HG03575 (cell line): Measurements from ENCODE around the gene TEX55.
"Not testable (repeated sequence)": the region's sequence is repeated elsewhere in the genome, so short reads cannot be mapped to it uniquely, and the experiment has no call there.

Experiments used
- ATAC-seq: cut with Tn5 transposase; IDR thresholded peaks from one replicate; pipeline ENCODE4 v1.9.1; 2021; ENCODE audit not compliant: unreplicated experiment, insufficient number of reproducible peaks, low FRiP score; ENCODE audit errors: extremely low read depth

TEX55 gene

DNA sequence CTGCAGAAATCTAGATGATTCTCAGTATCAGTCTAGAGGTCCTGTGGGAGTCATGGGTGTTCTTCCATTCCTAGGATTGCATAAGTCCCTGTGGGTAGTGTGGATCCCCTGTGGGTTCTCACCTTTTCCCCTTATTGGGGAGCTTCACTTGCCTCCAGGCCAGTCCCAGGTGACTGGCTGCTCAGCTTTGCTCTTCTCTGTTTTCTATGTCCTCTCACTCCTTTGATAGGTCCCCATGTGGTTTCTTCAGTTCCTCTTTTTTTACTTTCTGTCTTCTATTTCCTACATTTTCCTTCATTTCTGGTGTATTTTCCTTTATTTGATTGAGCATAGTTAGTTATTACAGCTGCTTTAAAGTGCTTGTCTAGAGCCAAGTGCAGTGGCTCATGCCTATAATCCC, 10.9 kb downstream of the TEX55 start:
- ATAC-seq, result no peak

DNA sequence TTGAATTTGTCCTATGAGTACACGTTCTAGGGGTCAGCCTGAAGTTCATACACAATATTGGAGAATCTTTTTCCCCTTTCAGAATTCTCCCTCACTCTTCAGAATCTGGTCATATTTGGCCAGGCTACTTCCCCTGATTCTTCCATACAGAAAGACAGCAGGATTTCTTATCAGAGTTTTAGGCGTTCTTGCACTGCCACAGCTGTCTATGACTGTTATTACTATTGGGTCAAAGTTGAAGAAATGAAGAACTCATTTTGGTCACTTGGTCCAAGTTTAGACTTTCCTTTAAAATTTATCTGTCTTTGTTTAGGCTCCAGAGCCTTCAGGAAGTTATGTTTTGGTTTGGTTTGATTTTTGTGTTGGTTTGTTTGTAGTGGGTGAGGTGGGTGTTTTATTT, 12.0 kb downstream of the TEX55 start:
- no peak for ATAC-seq

DNA sequence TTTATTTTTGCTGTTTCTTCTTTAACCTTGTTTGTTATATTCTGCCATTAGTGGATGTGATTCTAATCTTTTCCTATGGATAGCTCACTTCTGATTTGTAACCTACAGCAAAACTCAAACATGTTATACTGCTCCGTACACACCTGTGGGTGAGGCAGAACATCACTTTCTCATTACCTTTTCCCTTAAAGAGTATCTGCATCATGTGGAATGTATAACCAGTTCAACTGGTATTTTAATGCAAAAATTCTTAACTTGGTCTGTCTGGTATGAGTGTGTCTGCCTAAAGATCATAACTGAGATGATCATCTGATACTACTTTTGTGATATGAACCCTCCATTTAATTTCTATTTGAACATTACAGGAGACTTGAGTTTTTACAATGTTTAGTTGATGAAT, 14.4 kb downstream of the TEX55 start:
- no peak for ATAC-seq

DNA sequence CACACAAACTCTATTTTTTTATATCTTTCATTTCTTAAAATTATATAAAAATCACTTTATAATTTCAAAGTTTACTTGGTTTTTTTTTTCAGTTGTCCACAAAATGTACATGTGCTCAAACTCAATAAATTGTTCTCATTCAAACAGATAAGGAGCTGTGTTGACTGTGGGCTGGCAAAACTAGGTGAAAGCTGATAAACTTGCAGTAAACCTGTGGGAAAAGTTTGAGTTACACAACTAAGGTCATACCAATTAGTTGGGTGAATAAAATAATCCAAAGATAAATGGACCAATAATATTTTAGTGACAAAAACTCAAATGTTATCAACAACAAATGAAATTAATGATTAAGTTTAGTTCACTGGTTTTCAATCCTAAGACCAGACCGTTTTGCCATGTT, 14.8 kb downstream of the TEX55 start:
- no peak for ATAC-seq

DNA sequence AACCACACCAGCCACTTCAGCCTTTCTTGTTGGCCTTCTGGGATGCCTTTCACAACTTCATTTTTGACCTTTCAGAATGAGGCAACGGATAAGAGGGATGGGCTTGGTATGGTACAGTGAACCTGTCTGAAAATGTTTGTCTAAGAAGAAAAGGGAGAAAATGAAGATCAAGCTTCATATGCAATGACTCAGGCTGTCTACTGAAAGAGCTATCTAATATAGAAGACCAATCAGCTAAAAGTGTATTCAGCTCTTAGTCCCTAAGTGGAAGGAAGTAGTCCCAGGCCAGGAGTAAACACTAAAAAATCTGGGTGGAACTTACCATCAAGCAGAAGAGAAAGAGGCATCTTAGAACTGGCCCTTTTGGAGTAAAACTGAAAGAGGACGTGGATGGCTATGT, 15.3 kb downstream of the TEX55 start:
- ATAC-seq, result no peak

DNA sequence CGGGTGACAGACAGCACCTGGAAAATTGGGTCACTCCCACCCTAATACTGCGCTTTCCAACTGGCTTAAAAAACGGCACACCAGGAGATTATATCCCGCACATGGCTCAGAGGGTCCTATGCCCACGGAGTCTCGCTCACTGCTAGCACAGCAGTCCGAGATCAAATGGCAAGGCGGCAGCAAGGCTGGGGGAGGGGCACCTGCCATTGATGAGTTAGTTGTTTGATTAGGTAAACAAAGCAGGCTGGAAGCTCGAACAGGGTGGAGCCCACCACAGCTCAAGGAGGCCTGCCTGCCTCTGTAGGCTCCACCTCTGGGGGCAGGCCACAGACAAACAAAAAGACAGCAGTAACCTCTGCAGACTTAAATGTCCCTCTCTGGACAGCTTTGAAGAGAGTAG, 18.8 kb downstream of the TEX55 start:
- ATAC-seq, result not testable (repeated sequence)

DNA sequence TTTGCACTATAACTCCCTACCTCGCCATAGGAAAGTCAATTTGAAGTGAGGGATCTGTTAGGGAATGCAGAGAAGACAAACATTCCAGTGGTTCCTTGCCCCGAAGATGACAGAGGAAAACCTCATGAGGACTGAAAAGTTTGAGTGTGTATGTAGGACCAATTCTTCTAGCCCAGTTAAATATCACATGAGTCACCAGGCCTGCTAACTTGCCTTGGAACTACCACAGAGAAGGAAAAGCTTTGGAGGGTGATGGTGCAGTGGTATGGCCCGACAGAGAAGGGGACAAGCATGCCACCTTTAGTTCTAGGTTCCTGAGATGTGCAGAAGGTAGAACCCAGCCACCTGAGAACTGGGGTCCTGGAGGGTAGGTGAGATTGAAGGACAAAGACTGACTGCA, 24.9 kb downstream of the TEX55 start:
- no peak for ATAC-seq

DNA sequence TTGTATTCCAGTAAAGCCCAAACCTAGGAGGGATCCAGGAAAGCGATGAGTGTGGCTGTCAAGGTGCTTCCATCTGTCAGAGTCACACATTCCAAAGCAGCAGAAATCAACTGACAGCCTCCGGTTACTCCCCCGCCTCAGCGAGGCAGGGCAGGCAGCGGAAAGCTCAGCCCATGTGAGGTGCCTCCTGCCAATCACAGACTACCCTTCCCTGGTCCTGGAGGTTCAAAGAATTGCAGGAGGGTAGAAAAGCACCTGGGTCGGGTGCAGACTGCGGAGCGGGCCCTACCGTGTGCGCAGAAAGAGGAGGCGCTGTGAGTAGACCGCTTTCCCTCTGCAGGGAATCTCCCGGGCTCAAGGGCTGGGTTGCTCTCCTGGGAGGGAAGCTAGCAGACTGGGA, 27.4 kb downstream of the TEX55 start, which contains the start of gene UPK1B:
TSS of gene UPK1B (plus strand) at position 274 of the 400 bp plus-strand sequence. CDS start 13,144 bp downstream, outside the sequence.
- ATAC-seq, result no peak

DNA sequence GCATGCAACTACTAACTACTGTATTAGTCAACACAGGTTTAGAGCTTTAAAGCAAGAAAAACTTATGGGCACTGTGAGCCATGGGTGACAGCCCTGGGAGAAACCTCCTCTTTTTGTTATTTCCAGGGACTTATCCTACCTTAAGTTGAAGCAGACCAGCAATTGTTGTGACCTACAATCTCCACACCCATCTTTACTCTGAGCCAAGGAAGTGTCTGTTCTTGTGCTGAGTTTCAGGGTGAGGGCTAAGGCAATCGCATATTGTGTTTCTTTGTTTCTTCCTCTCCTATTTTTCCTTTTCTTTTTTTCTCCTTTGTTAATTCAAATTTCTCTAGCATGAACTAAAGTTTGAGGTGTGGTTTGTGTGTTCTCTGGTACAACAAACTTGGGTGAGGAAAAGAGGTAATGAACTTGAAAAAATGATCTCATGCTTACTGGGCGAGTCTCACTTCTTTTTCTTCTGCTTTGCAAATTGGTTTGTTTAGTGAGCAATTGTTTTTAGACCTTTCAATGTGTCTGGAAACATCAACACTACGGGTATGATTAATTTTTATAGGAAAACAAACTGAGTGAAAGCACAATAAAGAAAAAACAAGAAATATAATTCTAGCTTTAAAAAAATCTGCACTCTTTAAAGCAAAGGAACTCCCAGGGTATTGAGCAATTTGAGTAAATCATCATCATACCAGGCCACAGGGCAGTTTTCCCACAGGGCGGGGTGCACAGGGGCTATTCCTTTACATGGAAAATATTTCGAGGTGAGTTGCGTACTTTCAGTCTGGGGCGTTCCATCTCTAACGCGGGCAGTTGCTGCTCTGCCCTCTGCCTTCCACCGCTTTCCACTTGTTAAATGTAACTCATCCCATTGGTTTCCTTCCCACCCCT, 30.1 kb downstream of the TEX55 start:
- no peak for ATAC-seq

DNA sequence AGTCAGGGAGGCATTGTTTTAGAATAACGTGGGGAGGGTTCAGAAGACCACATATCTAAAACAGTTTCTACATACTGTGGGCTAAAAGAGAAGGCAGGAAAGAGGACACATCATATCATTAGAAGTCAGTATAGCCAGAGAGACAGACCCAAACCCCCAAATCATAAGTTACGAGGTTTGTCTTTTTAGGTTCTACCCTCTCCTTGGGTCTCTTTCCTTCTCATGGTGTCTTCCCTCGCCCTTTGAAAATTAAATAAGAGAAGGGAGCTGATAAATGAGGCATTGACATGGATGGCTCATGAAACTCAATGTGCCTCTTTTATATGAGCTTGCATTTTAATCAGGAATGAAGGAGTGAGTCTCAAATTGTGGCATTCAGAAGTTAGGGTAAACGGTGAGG, 30.8 kb downstream of the TEX55 start:
- no peak for ATAC-seq

DNA sequence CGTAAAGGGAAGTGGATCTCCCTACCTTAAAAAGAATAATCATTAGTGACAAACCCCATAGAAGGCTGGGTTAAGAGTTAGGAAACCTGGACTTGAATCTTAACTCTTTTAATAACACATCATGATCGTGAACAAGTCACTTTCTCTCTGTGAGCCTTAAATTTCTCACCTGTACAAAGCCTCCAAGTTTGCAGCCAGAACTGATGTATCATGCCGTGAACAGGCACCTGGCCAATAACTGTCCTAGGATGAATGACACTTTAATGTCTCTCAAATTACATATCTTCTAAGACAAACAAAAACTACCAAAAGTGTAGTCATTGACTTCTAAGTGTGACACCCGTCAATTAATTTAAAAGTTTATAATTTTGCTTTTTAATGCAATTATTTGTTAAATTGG, 31.4 kb downstream of the TEX55 start:
- ATAC-seq, result no peak

DNA sequence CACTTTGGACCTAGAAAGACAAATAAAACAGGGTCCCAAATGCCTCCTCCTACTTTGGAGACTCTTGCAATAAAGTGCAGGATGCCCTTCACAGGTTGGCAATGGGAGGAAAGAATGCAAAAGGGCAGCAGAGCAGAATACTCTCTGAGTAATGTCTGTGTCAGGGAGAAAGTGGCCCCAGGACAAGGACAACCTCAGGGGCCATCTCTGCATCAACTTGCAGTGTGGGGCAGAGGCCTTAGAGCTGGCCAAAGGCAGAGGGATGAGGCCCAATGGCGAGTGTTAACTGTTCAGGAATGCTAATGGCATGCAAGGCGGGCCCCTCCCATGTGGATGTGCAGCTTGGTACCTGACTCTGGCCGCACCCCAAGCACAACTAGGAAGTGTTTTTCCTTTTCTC, 35.8 kb downstream of the TEX55 start:
- no peak for ATAC-seq

DNA sequence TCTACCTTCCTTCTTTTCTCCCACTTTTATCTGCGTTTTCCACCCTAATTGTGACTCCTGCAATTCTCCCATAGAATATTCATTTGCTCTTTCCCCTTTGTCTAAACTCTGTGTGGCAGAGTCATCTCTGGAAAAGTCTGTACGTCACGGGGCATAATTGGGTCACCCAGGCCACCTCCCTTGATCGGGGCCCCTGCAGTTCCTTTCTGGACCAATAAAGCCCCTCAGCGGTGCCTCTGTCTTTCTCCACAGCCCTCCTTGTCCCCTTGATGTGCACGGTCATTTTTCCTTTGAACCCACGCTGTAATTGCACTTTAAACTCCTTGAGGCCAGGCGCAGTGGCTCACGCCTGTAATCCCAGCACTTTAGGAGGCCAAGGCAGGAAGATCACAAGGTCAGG, 38.1 kb downstream of the TEX55 start:
- ATAC-seq, result no peak

DNA sequence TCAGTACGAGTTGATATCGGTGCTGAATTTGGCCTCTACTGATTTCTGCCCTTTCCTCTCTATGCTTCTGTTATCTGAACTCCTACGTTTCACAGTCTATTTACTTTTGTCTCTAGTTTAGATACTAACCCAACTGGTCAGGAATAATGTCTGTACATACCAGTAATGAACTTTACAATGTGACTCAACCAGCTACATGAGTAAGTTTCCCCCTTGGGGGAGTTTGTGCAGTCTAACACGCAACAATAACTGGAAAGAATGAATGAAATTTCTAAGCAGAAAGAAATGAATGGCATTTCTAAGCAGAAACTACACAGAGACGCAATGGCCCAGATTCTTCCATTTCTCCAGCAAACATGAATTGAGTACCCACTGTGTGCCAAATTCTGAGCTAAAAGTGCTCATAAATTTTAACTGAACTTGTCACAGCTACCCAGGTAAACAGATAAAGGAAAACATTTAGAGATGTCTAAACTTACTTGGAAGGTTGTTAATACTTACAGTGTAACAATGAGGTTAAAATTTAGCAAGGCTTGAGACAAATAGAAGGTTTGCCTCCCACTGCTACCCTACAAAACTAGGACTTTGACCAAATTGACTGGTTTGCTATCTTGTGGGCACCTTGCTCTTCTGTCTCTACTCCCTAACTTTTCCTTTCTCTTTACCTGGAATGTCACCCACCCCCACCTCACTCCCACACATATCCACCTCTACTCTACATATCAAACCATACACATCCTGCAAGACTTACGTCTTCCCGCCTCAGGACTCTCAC, 39.0 kb downstream of the TEX55 start:
- ATAC-seq, result no peak

DNA sequence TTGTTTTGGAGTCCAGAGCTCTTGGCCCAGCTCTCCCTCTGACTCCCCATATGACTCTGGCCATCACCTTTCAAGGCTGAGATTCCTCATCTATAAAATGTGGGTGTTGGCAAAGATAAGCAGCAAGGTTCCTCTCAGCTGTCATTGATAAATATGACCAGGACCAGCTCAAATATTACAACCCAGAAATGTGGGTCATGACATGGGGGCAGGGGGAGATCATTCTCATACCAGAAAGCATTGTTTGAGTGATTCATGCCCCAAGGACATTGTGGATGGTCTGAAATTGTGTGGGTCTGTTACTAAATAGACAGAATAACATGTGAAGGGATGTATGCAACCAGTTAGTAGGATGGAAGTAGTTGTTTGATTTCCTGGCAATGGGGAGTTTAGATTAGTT, 41.3 kb downstream of the TEX55 start:
- no peak for ATAC-seq

DNA sequence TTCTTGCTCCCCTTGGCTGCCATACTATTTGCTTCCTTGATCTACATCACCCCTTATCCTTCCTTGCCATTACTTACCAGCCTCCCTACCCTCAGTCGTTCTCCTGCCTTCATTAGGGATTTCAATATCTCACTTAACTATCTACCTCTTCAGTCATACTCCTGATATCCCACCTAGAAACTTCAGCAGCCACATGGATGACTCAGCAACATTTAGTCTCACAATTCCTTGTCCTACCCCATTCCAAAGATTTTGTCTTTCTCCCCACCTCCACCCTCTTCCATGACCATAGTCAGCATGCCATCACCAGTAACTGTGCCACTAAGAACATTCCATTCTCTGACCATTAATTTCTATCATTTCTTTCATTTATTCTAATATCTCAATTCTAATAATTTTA, 45.8 kb downstream of the TEX55 start:
- ATAC-seq, result no peak

DNA sequence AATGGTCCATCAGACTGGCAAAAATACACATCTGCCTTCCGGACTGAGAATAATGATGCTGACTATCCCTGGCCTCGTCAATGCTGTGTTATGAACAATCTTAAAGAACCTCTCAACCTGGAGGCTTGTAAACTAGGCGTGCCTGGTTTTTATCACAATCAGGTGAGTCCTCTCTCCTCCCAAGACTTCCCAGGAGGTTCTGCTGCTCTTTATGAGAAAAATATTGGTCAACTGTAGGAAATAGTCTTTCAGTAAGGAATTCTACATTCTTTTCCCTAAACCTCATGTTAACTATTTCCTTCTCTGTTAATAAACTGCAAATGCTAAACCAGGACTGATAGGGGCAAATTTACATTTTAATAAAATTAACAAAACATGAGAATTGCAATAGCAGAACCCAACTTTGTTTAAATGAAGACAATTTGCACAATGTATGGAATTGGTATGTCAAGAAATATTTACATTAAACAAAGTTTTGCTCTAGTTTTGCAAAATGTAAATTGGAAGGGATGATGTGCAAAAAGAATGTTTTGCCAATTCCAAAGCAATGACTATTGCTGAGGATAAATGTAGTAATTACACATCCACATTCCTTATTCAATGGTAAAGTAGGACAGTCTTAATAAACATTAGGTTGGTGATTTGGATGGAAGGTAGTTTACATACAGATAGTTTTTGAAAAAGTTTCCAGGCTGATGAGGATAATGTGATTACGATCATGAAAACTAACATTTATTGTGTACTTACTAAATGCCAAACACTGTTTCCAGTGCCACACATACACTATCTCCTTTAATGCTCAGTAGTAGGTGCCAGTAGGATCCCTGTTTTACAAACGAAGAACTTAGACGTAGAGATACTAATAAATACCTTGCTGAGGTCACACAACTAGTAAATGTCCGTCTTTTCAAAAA, 48.5 kb downstream of the TEX55 start:
- no peak for ATAC-seq

DNA sequence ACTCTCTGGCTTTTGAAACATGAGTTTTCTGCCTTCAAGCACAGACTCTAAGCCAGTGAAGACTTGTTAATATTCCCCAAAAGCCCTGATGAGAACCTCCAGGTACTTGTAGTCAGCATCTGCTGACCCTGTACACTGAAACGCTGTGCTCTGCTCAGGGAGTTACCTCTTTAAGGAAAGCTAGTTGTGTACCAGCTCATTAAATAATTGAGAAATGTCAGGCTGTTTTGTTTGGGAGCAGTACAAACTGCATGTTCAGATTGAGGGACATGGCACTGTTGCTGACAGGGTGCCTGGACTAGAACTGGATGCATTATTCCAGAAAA, 49.1 kb downstream of the TEX55 start:
- no peak for ATAC-seq

DNA sequence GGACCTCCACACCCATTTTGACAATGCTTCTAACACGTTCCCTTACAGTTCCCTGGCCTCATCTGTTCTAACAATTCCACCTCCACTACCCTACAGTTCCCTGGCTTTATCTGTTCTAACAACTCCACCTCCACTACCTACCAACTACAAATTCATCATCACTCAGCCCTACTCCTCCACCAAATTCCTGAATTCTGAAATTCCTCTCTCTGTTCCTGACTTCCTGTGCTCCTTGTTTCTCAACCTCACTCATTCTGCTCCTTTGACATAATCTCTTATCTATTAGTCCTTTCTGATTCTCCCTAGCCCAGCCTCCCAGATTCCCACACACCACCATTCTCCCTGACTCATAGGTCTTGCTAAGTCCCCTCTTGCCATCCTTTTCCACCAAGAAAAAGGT, 49.9 kb downstream of the TEX55 start:
- no peak for ATAC-seq
